K562 (cell line): ENCODE data around the gene BZW1. TPM values are rescaled to one million over a fixed set of nuclear protein-coding genes. Genes with fewer than 3 reads are reported as not detected.

ENCODE experiments used
- ATAC-seq: fragments of 200-7000 bp; cut with Tn5 transposase; 3 replicates; pipeline ENCODE4 v1.9.1; 2020; ENCODE audit warnings: moderate library complexity
- BruUV-seq: library from RNA; stranded (reverse); fragments of 400-500 nt; replicated peaks from 2 replicates; lab custom pipeline; 2021; lab: Mats Ljungman, UMichigan
- CTCF ChIA-PET: fragments of 300-600 bp; formaldehyde crosslinking; extraction: SDS; loops from one replicate; lab custom pipeline; 2021; ENCODE audit warnings: low intra/inter-chr PET ratio; lab: Yijun Ruan, JAX
- POLR2A ChIA-PET: fragments of 300-600, 350-650 bp; sonication (Branson Sonifier 250); formaldehyde crosslinking; extraction: SDS; loops from one replicate; lab custom pipeline; 2021; ENCODE audit warnings: antibody characterized with exemption, inconsistent platforms; lab: Yijun Ruan, JAX
- DNase-seq, 4 experiments: peaks; one replicate each; pipeline versions ENCODE4 v3.0.0 to v3.0.0-alpha.2; 2011 to 2018; ENCODE audit warnings: low spot score in 3 of 4, mixed read lengths in 3 of 4; ENCODE audit errors: extremely low read depth in 1 of 4
- FAIRE-seq: peaks from 2 replicates; lab custom pipeline; 2011; peaks lifted over from hg19 to GRCh38; lab: Jason Lieb, UNC
- H2AFZ ChIP-seq: 2 replicates; pipeline ENCODE4 v1.6.0; 2011; ENCODE audit warnings: low read depth, low read length, control low read depth, inconsistent platforms
- H3K27ac ChIP-seq: fragments of 200-600 bp; 3 replicates; pipeline ENCODE4 v1.8.0; 2011; ENCODE audit warnings: low read depth, mild to moderate bottlenecking, control low read depth, inconsistent platforms, low read length, moderate library complexity, mixed read lengths; ENCODE audit errors: extremely low read depth
- H3K27me3 ChIP-seq, 2 experiments: fragments of 300-600 bp in 1 of 2; 2 replicates in 1 of 2; 3 replicates in 1 of 2; pipeline versions ENCODE4 v1.6.0 to v1.8.0; 2011; ENCODE audit warnings: inconsistent platforms in 2 of 2, low read length in 2 of 2, mild to moderate bottlenecking in 1 of 2, mixed read lengths in 1 of 2, moderate library complexity in 1 of 2; ENCODE audit not compliant: control insufficient read depth in 2 of 2, insufficient read depth in 2 of 2
- H3K36me3 ChIP-seq: fragments of 300-600 bp; 3 replicates; pipeline ENCODE4 v1.8.0; 2011; ENCODE audit warnings: mild to moderate bottlenecking, low read length, inconsistent platforms; ENCODE audit not compliant: control insufficient read depth, insufficient read depth
- H3K4me1 ChIP-seq, 2 experiments: fragments of 200-600 bp in 1 of 2; replicated peaks in 1 of 2; 2 replicates in 1 of 2; 3 replicates in 1 of 2; pipeline versions ENCODE4 v1.5.1 to v1.8.0; 2011; ENCODE audit warnings: inconsistent platforms in 2 of 2, low read length in 2 of 2, mild to moderate bottlenecking in 1 of 2, mixed read lengths in 1 of 2, moderate library complexity in 1 of 2; ENCODE audit not compliant: control insufficient read depth in 2 of 2, insufficient read depth in 2 of 2
- H3K4me2 ChIP-seq: 2 replicates; pipeline ENCODE4 v1.6.1; 2011; ENCODE audit warnings: low read length, control low read depth, inconsistent platforms, mixed read lengths; ENCODE audit not compliant: insufficient read depth
- H3K4me3 ChIP-seq: fragments of 200-600 bp; sonication (generic), shearing (Covaris generic); 2 replicates; pipeline ENCODE4 v1.5.1; 2016; ENCODE audit warnings: control low read depth, inconsistent platforms
- H3K79me2 ChIP-seq: fragments of 200-600 bp; 3 replicates; pipeline ENCODE4 v1.8.0; 2011; ENCODE audit warnings: low read length, inconsistent platforms; ENCODE audit not compliant: control insufficient read depth, insufficient read depth
- H3K9ac ChIP-seq, 2 experiments: 2 replicates each; pipeline versions ENCODE4 v1.6.0 to v1.6.1; 2011; ENCODE audit warnings: low read depth in 2 of 2, low read length in 2 of 2, control low read depth in 1 of 2, inconsistent platforms in 1 of 2, mild to moderate bottlenecking in 1 of 2, mixed read lengths in 1 of 2; ENCODE audit not compliant: insufficient read depth in 1 of 2
- H3K9me1 ChIP-seq: one replicate; pipeline ENCODE4 v1.6.0; 2011; ENCODE audit warnings: inconsistent platforms, mild to moderate bottlenecking, low read length, moderate library complexity; ENCODE audit not compliant: control insufficient read depth, insufficient read depth
- H3K9me3 ChIP-seq: replicated peaks from 2 replicates; pipeline ENCODE4 v1.5.1; 2011; ENCODE audit warnings: low read depth, low read length, inconsistent platforms; ENCODE audit not compliant: control insufficient read depth, insufficient read depth
- H4K20me1 ChIP-seq: replicated peaks from 2 replicates; pipeline ENCODE4 v1.6.1; 2011; ENCODE audit warnings: low read length, inconsistent platforms, mixed read lengths; ENCODE audit not compliant: control insufficient read depth, insufficient read depth
- ARID2 ChIP-seq: fragments of 450-650 bp; IDR thresholded peaks from 2 replicates; pipeline ENCODE4 v1.6.1; 2017; ENCODE audit warnings: antibody characterized with exemption, mild to moderate bottlenecking
- ATF3 ChIP-seq, 2 experiments: fragments of 450-650 bp in 1 of 2; sonication (generic) in 1 of 2; formaldehyde crosslinking in 1 of 2; IDR thresholded peaks in 1 of 2; conservative IDR thresholded peaks in 1 of 2; 2 replicates each; pipeline versions ENCODE4 v1.6.1 to v1.8.1; 2016 to 2023; ENCODE audit warnings: mild to moderate bottlenecking in 2 of 2, moderate library complexity in 2 of 2, inconsistent platforms in 1 of 2, missing genetic modification reagents in 1 of 2
- ERF ChIP-seq: fragments of 450-650 bp; formaldehyde crosslinking; IDR thresholded peaks from 2 replicates; pipeline ENCODE4 v1.4.0; 2020; ENCODE audit warnings: mild to moderate bottlenecking, mixed read lengths
- FUS ChIP-seq: fragments of 200-400 bp; formaldehyde crosslinking; optimal IDR thresholded peaks from 2 replicates; pipeline ENCODE3; 2017; ENCODE audit warnings: low read depth, low read length
- GTF2F1 ChIP-seq: IDR thresholded peaks from 2 replicates; pipeline ENCODE4 v1.6.1; 2011; ENCODE audit warnings: low read depth, low read length, improper control_type of control experiment
- MITF ChIP-seq: IDR thresholded peaks from 2 replicates; pipeline ENCODE4 v1.6.1; 2014; ENCODE audit warnings: antibody characterized with exemption
- POLR2G ChIP-seq: fragments of 200-400 bp; formaldehyde crosslinking; IDR thresholded peaks from 2 replicates; pipeline ENCODE4 v1.6.1; 2017; ENCODE audit warnings: low read depth, mild to moderate bottlenecking, antibody characterized with exemption, low read length, moderate library complexity
- SNRNP70 ChIP-seq: fragments of 200-400 bp; formaldehyde crosslinking; optimal IDR thresholded peaks from 2 replicates; pipeline ENCODE3; 2017; ENCODE audit warnings: low read depth, low read length
- TAL1 ChIP-seq: fragments of 450-650 bp; IDR thresholded peaks from 2 replicates; pipeline ENCODE4 v1.6.1; 2016; ENCODE audit warnings: mild to moderate bottlenecking
- ZNF354B ChIP-seq: fragments of 250-450 bp; sonication (Bioruptor Pico); IDR thresholded peaks from 2 replicates; pipeline ENCODE4 v1.4.0; 2020
- WGBS: fragments of 100-300 bp; shearing (Covaris generic); methylation state at CpG from one replicate; pipeline ENCODE4 v1.1.6; 2016; ENCODE audit warnings: low coverage, mixed read lengths; ENCODE audit not compliant: insufficient coverage; ENCODE audit errors: missing lambda C conversion rate; 5-methylcytosine and 5-hydroxymethylcytosine counted together
- in situ Hi-C: fragments of 300-500 bp; cut with MboI; formaldehyde crosslinking; loops from 4 replicates; pipeline ENCODE4 v1.15.0; 2018; ENCODE audit warnings: inconsistent platforms, mixed read lengths
- intact Hi-C: fragments of 100-400 bp; cut with micrococcal nuclease; formaldehyde crosslinking; loops from 2 replicates; pipeline ENCODE4 v1.14.2; 2022
- polyA plus RNA-seq, 8 experiments: library from polyadenylated mRNA; depleted of rRNA in 4 of 8; stranded (reverse) in 5 of 8; unstranded in 3 of 8; fragments of >200 nt; fragmentation: Nextera tagmentation in 2 of 8; fragmentation: Illumina TruSeq in 1 of 8; extraction: Ambion mirVana in 2 of 8; extraction: Trizol in 1 of 8; gene quantifications; 2 replicates each; pipeline versions ENCODE4 v1.2.1 to v1.2.3, GENCODE V29; 2011 to 2014; ENCODE audit warnings: inconsistent platforms in 1 of 8, missing spikeins in 1 of 8
- total RNA-seq, 7 experiments: library from RNA; depleted of rRNA in 6 of 7; stranded (reverse); fragments of >200 nt in 6 of 7; fragmentation: Illumina TruSeq in 2 of 7; extraction: Trizol in 2 of 7; gene quantifications; 2 replicates each; pipeline versions ENCODE4 v1.2.1 to v1.2.3, GENCODE V29; 2011 to 2021; ENCODE audit warnings: low replicate concordance in 1 of 7

Gene BZW1
- total and polyA plus RNA-seq, 9 of the 15 experiments (the other 6 are each of a cell fraction or from before 2014, with no cell fraction given), result 110 to 244 (median 198) TPM

- in situ Hi-C loops, result no loop called here
- no peak overlapping the region for H3K27ac ChIP-seq
- TF ChIP-seq POLR2G (no peak), ATF3 (IDR thresholded peaks at IDR 0.05) (0 out of 2 replicates have a peak, but pooled peaks have one; percentile 11), ATF3 (CRISPR knock-in tag; conservative IDR thresholded peaks at IDR 0.05) (no peak)
- 7% methylated on average over 2 of the region's 2 CpGs for WGBS
- CTCF ChIA-PET, result no interaction called here
- H3K4me1 ChIP-seq, result peaks cover 0 to 6% of the 10 kb centered on the region in 2 experiments; a peak in 3 of 5 replicates
- H3K79me2 ChIP-seq, result no peaks in the 10 kb centered on the region
- H3K4me2 ChIP-seq, result no peak overlapping the region
- ATAC-seq (no peak), FAIRE-seq (no peak), DNase-seq (no peak)
- intact Hi-C loops, result no loop called here
- no peaks in the 10 kb centered on the region for H4K20me1 ChIP-seq
- H2AFZ ChIP-seq, result no peak overlapping the region
- no peaks in the 10 kb centered on the region for H3K9me3 ChIP-seq
- POLR2A ChIA-PET, result interaction anchor here (0.8 kb wide), 1 partner anchor 404 kb away, joined by 3 read pairs; no protein-coding TSS in a partner anchor
- H3K9ac ChIP-seq, result no peak overlapping the region
- no peaks in the 10 kb centered on the region for H3K27me3 ChIP-seq
- BruUV-seq, result no TSS peak
- no peaks in the 10 kb centered on the region for H3K9me1 ChIP-seq
- H3K4me3 ChIP-seq, result no peak overlapping the region
- no peaks in the 10 kb centered on the region for H3K36me3 ChIP-seq
These were observed 25.3 kb upstream of the BZW1 start for GRCh38 chr2:200786423-200786822.

GRCh38 chr2:200786826-200787225, 24.9 kb upstream of the BZW1 start:
- POLR2A ChIA-PET, result interaction anchor here (0.8 kb wide), 1 partner anchor 405 kb away, joined by 3 read pairs; no protein-coding TSS in a partner anchor
- 13% methylated on average over 3 of the region's 3 CpGs for WGBS
- Histone ChIP-seq H2AFZ (no peak overlapping the region), H3K4me2 (no peak overlapping the region), H3K4me1 (peaks cover 0 to 6% of the 10 kb centered on the region in 2 experiments; a peak in 3 of 5 replicates), H4K20me1 (no peaks in the 10 kb centered on the region), H3K9ac (no peak overlapping the region), H3K9me3 (no peaks in the 10 kb centered on the region), H3K79me2 (no peaks in the 10 kb centered on the region), H3K27me3 (no peaks in the 10 kb centered on the region), H3K27ac (no peak overlapping the region), H3K36me3 (no peaks in the 10 kb centered on the region), H3K9me1 (no peaks in the 10 kb centered on the region), H3K4me3 (no peak overlapping the region)
- FAIRE-seq (no peak), ATAC-seq (no peak), DNase-seq (no peak)
- no TSS peak for BruUV-seq
- CTCF ChIA-PET, result no interaction called here
- intact Hi-C loops (no loop called here), in situ Hi-C loops (no loop called here)
- TF ChIP-seq TAL1, result no peak
- TF ChIP-seq GTF2F1, result no peak
- no peak for TF ChIP-seq ZNF354B (CRISPR knock-in tag)
- TF ChIP-seq ARID2, result no peak
- TF ChIP-seq MITF, result no peak
- TF ChIP-seq SNRNP70, result no peak
- TF ChIP-seq FUS, result no peak
- no peak for TF ChIP-seq ERF (CRISPR knock-in tag)
